Measurements from ENCODE around the gene SYMPK. TPM values are rescaled to one million over a fixed set of nuclear protein-coding genes. Genes with fewer than 3 reads are reported as not detected.
A peak's percentile ranks its signal among the peaks of the same experiment; 100 is the strongest.

SYMPK gene
- total RNA-seq, 1 donor from 2014 or later, result 72.1 TPM

GRCh38 chr19:45824531-45825262 is 38.2 kb downstream of the SYMPK start:
- Mint-ChIP-seq H3K9me3 (ENCODE audit: unreplicated experiment) (no peaks in the 10 kb centered on the region), H3K27ac (ENCODE audit: unreplicated experiment) (no peak overlapping the region), H3K4me1 (ENCODE audit: unreplicated experiment) (peaks cover 23% of the 10 kb centered on the region), H3K27me3 (ENCODE audit: unreplicated experiment) (no peaks in the 10 kb centered on the region), H3K36me3 (ENCODE audit: unreplicated experiment) (peaks cover 42% of the 10 kb centered on the region), H3K4me3 (ENCODE audit: unreplicated experiment) (no peak overlapping the region)
- TF ChIP-seq, protein P1, sequence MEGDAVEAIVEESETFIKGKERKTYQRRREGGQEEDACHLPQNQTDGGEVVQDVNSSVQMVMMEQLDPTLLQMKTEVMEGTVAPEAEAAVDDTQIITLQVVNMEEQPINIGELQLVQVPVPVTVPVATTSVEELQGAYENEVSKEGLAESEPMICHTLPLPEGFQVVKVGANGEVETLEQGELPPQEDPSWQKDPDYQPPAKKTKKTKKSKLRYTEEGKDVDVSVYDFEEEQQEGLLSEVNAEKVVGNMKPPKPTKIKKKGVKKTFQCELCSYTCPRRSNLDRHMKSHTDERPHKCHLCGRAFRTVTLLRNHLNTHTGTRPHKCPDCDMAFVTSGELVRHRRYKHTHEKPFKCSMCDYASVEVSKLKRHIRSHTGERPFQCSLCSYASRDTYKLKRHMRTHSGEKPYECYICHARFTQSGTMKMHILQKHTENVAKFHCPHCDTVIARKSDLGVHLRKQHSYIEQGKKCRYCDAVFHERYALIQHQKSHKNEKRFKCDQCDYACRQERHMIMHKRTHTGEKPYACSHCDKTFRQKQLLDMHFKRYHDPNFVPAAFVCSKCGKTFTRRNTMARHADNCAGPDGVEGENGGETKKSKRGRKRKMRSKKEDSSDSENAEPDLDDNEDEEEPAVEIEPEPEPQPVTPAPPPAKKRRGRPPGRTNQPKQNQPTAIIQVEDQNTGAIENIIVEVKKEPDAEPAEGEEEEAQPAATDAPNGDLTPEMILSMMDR (IDR thresholded peaks at IDR 0.05), result no peak
- peak; percentile 83 for DNase-seq (ENCODE audit: extremely low spot score, unreplicated experiment)

DNA sequence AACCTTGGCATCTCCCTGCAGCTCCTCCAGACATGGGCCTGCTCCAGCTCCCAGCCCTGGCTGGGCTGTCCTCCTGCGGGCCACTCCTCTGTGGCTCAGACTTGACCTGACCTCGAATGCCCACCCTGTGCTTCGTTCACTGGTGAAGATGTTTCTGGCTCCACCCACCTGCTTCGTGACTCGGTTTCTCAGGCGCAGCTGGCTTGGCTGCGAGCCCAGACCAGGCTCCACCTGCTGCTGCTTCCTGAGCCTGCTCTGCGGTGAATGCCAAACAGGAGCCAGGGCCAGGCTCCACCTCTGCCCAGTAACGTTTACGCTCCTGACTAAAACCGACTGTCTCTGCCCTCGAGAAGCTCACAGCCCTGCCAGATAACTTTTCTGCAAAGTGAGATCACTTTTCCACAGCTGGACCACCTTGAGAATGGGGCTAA is 38.9 kb downstream of the SYMPK start:
- no peaks in the 10 kb centered on the region for H3K27me3 Mint-ChIP-seq (ENCODE audit: unreplicated experiment)
- H3K4me3 Mint-ChIP-seq (ENCODE audit: unreplicated experiment), result no peak overlapping the region
- DNase-seq (ENCODE audit: extremely low spot score, unreplicated experiment), result no peak
- no peak overlapping the region for H3K27ac Mint-ChIP-seq (ENCODE audit: unreplicated experiment)
- TF ChIP-seq, protein P1 (IDR thresholded peaks at IDR 0.05), result no peak
- H3K4me1 Mint-ChIP-seq (ENCODE audit: unreplicated experiment), result peaks cover 23% of the 10 kb centered on the region
- peaks cover 37% of the 10 kb centered on the region for H3K36me3 Mint-ChIP-seq (ENCODE audit: unreplicated experiment)
- no peaks in the 10 kb centered on the region for H3K9me3 Mint-ChIP-seq (ENCODE audit: unreplicated experiment)

DNA sequence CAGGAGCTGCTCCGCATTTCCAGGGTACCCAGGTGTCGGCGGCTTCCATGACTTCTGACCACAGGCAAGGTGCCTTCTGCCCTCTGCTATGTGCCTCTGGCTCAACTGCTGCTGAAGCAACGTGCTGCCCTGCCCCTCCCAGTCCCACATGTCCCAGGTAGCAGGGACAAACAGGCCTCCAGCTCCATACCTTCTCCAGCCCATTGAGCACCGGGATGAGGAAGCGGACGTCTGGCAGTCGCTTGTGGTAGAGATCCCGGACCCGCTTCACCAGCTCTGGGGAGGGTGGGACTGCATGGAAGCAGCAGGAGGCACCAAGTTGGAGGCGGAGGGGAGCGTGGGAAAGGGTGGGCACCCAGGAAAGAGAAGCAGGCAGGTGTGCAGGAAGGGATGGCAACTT is 39.8 kb downstream of the SYMPK start:
- Mint-ChIP-seq H3K9me3 (ENCODE audit: unreplicated experiment) (no peaks in the 10 kb centered on the region), H3K36me3 (ENCODE audit: unreplicated experiment) (peaks cover 28% of the 10 kb centered on the region), H3K27ac (ENCODE audit: unreplicated experiment) (no peak overlapping the region), H3K4me1 (ENCODE audit: unreplicated experiment) (peaks cover 18% of the 10 kb centered on the region), H3K27me3 (ENCODE audit: unreplicated experiment) (no peaks in the 10 kb centered on the region), H3K4me3 (ENCODE audit: unreplicated experiment) (no peak overlapping the region)
- TF ChIP-seq, protein P1 (IDR thresholded peaks at IDR 0.05), result no peak
- no peak for DNase-seq (ENCODE audit: extremely low spot score, unreplicated experiment)

- Mint-ChIP-seq H3K4me1 (ENCODE audit: unreplicated experiment) (peaks cover 13% of the 10 kb centered on the region), H3K36me3 (ENCODE audit: unreplicated experiment) (peaks cover 23% of the 10 kb centered on the region), H3K27ac (ENCODE audit: unreplicated experiment) (no peak overlapping the region), H3K4me3 (ENCODE audit: unreplicated experiment) (no peak overlapping the region), H3K9me3 (ENCODE audit: unreplicated experiment) (no peaks in the 10 kb centered on the region), H3K27me3 (ENCODE audit: unreplicated experiment) (no peaks in the 10 kb centered on the region)
- no peak for DNase-seq (ENCODE audit: extremely low spot score, unreplicated experiment)
- TF ChIP-seq, protein P1 (IDR thresholded peaks at IDR 0.05), result no peak
Observed at GRCh38 chr19:45822716-45823115, 40.2 kb downstream of the SYMPK start.

GRCh38 chr19:45821570-45821969 is 41.4 kb downstream of the SYMPK start:
- TF ChIP-seq, protein P1 (IDR thresholded peaks at IDR 0.05), result no peak
- Mint-ChIP-seq H3K27me3 (ENCODE audit: unreplicated experiment) (no peaks in the 10 kb centered on the region), H3K9me3 (ENCODE audit: unreplicated experiment) (no peaks in the 10 kb centered on the region), H3K4me3 (ENCODE audit: unreplicated experiment) (no peak overlapping the region), H3K4me1 (ENCODE audit: unreplicated experiment) (peaks cover 7% of the 10 kb centered on the region), H3K27ac (ENCODE audit: unreplicated experiment) (peak overlapping the region; percentile 24), H3K36me3 (ENCODE audit: unreplicated experiment) (peaks cover 14% of the 10 kb centered on the region)
- no peak for DNase-seq (ENCODE audit: extremely low spot score, unreplicated experiment)
